Measurements from ENCODE around the gene SCCPDH.

SCCPDH gene

GRCh38 chr1:246778663-246779062, 54.5 kb downstream of the SCCPDH start:
- DNase-seq, result no peak
- in situ Hi-C loops (cut with MboI; ENCODE audit: low pct_unique_long_range_greater_than_20kb, low sequenced_read_pairs), result no loop called here

GRCh38 chr1:246779561-246780175, 55.5 kb downstream of the SCCPDH start:
- no peak for DNase-seq
- in situ Hi-C loops (cut with MboI; ENCODE audit: low pct_unique_long_range_greater_than_20kb, low sequenced_read_pairs), result no loop called here

- DNase-seq, result no peak
- in situ Hi-C loops (cut with MboI; ENCODE audit: low pct_unique_long_range_greater_than_20kb, low sequenced_read_pairs), result no loop called here
These were observed 56.1 kb downstream of the SCCPDH start for GRCh38 chr1:246780264-246780663.

GRCh38 chr1:246781212-246781611, 57.0 kb downstream of the SCCPDH start:
- in situ Hi-C loops (cut with MboI; ENCODE audit: low pct_unique_long_range_greater_than_20kb, low sequenced_read_pairs), result no loop called here
- DNase-seq, result no peak

DNA sequence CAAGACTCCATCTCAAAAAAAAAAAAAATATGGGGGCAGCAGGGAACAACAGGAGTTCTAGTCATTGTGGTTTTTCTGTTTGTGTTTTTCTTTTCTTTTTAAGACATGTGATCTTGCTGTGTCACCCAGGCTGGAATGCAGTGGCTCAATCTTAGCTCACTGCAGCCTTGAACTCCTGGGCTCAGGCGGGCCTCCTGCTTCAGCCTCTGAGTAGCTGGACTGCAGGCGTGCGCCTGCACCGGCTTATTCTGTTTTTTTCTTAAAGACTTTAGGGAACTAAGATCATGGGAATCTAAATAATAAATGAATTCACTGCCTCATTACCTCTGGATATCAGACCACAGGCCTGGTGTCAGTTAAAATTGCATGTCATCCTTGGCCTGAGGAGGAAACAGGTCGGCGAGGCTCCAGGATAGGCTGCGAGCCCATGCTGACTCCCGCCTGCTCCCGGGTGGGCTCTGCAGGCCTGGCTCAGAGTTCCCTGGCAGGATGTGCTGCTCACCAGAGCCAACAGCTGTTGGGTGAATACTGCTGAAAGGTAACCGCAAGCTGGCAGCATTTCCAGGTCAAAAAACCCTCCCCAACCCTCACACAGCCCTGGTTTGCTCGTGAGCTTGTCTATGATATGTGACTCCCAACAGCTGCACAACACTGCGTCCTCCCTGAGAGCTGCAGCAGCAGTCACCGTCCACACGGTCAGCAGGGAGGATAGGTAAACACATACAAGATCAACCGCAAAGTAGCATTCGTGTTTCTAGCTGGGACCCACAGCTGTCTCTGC, 58.1 kb downstream of the SCCPDH start:
- DNase-seq, result peak; percentile 72
- in situ Hi-C loops (cut with MboI; ENCODE audit: low pct_unique_long_range_greater_than_20kb, low sequenced_read_pairs), result no loop called here

- in situ Hi-C loops (cut with MboI; ENCODE audit: low pct_unique_long_range_greater_than_20kb, low sequenced_read_pairs), result no loop called here
These were observed 60.6 kb downstream of the SCCPDH start for GRCh38 chr1:246784621-246785493.

GRCh38 chr1:246785494-246786111, 61.4 kb downstream of the SCCPDH start:
- no peak for DNase-seq
- in situ Hi-C loops (cut with MboI; ENCODE audit: low pct_unique_long_range_greater_than_20kb, low sequenced_read_pairs), result no loop called here

More at GRCh38 chr1:246784621-246785493, 60.6 kb downstream of the SCCPDH start:
- no peak for DNase-seq

DNA sequence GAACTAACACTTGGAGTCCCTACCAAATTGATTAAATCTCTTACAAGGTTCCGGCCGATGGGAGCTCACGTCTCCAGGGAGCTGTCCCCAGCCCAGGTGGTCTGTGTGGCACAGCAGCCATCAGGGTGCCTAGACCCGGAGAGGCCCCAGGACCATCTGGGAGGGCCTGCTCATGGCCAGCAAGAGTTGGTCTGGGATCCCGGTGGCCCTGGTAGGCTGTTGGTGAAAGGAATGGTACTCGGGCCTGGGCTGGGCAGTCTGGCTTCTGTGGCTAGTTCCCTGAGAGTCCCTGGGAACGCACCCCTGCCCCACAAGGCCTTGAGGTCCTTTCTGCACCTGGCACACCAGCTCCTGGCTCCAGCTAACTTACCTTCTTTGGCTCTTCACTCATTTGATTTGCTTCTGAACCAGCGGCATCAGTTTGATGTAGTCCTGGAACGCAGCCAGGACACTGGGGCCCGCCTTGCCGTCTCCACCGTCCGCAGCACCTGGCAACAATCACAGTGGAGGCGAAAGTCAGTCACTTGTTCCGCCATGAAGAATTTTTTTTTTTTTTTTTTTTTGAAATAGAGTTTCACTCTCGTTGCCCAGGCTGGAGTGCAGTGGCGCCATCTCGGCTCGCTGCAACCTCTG, 62.5 kb downstream of the SCCPDH start:
- DNase-seq, result no peak
- in situ Hi-C loops (cut with MboI; ENCODE audit: low pct_unique_long_range_greater_than_20kb, low sequenced_read_pairs), result no loop called here

DNA sequence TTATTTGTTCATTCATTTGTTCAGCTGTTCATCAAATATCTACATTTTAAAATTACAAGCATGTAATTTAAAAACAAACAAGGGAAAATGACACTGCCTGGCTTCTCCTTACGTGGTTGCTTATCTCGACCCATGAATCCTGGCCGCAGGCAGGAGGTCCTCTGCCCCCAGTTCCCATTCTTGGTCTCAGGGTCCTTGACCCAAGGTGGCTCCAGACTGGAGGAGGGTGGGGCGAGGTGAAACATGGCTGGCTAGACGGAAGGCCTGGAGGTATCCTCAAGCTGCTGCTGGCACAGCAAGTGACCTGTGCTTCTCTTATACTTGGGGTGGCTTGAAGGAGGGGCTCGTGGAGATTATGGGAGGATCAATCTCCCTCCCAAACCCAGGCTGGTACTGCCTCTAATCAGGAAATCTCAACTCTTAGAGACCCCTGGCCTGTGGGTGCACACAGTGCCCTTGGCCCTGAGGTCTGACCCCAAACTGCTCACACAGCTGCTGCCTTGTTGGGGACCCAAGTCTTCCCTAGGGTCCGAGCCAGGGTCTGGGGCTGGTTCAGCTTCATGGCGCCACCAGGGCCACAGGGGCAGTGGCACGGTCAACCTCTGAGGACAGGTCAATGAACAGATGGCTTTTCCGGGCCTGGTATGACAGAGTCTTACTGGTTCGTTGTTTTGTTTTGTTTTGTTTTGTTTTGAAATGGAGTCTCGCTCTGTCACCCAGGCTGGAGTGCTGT, 63.7 kb downstream of the SCCPDH start:
- DNase-seq, result no peak
- in situ Hi-C loops (cut with MboI; ENCODE audit: low pct_unique_long_range_greater_than_20kb, low sequenced_read_pairs), result no loop called here

- DNase-seq, result no peak
- in situ Hi-C loops (cut with MboI; ENCODE audit: low pct_unique_long_range_greater_than_20kb, low sequenced_read_pairs), result no loop called here
These were observed 64.7 kb downstream of the SCCPDH start for GRCh38 chr1:246788895-246789338.

DNA sequence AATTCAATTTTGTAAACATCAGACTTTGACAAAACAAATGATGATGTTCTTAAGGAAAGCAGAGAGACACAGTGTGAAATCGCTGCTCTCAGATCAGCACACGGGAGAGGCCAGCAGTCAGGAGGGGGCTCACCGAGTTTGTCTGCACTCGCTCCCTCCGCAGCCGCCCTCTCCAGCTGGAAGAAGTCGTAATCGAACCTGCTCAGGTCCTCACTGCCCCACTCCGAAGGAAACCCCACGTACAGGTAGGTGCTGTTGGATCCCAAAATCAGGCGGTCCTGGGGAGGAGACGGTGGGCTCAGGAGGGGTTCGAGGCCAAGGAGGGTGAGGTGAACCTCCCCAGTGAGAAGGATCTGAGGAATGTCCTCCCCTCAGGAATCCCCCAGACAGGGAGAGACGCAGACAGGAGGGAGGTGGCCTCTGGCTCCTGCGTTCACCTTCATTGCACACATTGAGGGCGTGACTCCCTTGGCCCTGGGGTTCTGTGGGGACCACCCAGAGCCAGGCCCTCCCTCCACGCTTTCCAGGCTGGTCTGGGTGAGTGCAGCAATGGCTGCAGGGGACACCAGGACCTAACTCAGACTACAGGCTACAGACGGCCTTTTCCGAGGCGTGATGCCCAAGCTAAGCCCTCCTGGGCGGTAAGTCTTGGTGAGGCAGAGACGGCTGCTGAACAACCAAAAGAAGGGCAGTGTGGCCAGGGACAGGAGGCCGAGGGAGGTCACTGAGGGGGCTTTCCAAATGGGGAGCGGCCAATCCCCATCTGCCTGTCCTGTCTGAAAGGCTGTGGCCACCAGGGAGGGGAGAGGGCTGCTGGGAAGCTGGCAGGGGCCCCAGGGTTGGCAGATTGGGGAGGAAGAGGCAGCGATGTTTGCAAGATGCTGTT, 65.5 kb downstream of the SCCPDH start:
- DNase-seq, result no peak
- in situ Hi-C loops (cut with MboI; ENCODE audit: low pct_unique_long_range_greater_than_20kb, low sequenced_read_pairs), result no loop called here

DNA sequence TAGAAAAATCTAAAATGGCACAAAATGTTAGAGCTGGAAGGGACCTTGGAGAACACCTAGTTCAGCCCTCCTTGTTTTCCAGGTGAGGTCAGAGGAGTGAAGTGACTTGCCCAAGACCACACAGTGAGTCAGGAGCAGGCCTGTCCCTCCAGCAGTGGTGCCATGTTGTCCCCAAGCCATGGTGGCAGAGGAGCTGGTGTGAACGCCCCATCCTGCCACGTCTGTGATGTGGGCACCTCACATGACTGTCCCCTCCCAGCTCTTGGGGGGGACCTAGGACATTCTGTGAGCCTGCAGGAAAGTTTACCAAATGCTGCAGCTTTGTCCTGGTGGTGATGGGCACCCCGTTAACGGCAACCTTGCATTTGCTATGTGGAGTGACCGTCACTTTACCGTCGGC, 66.2 kb downstream of the SCCPDH start:
- no peak for DNase-seq
- in situ Hi-C loops (cut with MboI; ENCODE audit: low pct_unique_long_range_greater_than_20kb, low sequenced_read_pairs), result no loop called here

DNA sequence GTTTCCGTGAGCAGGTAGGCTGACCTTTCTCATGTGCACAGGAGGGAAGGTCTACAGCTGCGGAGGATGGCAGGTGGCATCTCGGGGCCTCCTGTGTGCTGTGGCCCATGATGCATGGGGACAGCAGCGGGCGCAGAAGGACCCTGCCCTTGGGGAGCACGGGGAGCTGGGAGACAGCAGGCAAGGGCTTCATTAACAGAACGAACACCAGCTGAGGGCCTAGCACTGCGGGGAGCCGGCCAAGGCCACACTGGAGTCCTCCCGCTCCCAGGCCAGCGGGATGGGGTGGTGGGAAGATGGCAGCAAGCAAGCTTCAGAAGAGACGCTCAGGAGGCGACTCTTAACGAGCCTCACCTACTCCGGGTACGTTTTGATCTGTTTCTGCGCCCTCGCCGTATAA, 66.6 kb downstream of the SCCPDH start:
- DNase-seq, result no peak
- in situ Hi-C loops (cut with MboI; ENCODE audit: low pct_unique_long_range_greater_than_20kb, low sequenced_read_pairs), result no loop called here

GRCh38 chr1:246791303-246791918, 67.2 kb downstream of the SCCPDH start:
- in situ Hi-C loops (cut with MboI; ENCODE audit: low pct_unique_long_range_greater_than_20kb, low sequenced_read_pairs), result no loop called here

DNA sequence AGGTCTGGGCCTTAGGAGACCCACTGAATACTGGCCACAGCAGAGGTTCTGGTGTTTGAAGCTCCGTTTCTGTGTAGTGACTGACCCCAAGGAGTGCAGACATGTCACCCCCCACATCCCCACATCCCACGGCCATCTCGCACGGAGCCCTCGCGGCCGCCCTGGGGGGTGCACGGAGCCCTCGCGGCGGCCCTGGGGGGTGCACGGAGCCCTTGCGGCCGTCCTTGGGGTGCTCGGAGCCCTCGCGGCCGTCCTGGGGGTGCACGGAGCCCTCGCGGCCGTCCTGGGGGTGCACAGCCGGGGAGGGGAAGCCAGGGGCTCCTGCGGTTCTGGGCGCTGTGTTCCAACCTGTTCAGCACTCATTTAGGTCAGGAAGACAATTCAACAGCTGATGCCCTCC, 68.4 kb downstream of the SCCPDH start:
- in situ Hi-C loops (cut with MboI; ENCODE audit: low pct_unique_long_range_greater_than_20kb, low sequenced_read_pairs), result no loop called here
- DNase-seq, result no peak

More at GRCh38 chr1:246791303-246791918, 67.2 kb downstream of the SCCPDH start:
- DNase-seq, result no peak

- in situ Hi-C loops (cut with MboI; ENCODE audit: low pct_unique_long_range_greater_than_20kb, low sequenced_read_pairs), result no loop called here
- DNase-seq, result no peak
These were observed 69.2 kb downstream of the SCCPDH start for GRCh38 chr1:246793356-246793896.
